GM10266 (cell line): ENCODE data around the gene MRPS24.

Experiments used
- DNase-seq: peaks from one replicate; pipeline ENCODE4 v3.0.0; 2012; ENCODE audit errors: extremely low spot score
- CTCF ChIP-seq: IDR thresholded peaks from 2 replicates; pipeline ENCODE4 v1.5.1; 2012; ENCODE audit warnings: mild to moderate bottlenecking, low read depth; ENCODE audit not compliant: control insufficient read depth, insufficient read depth; ENCODE audit errors: missing control alignments

MRPS24 gene

GRCh38 chr7:43876241-43876640 lies 6.9 kb upstream of the MRPS24 start:
- no peak for TF ChIP-seq CTCF
- no peak for DNase-seq

GRCh38 chr7:43873300-43873699 lies 4.0 kb upstream of the MRPS24 start:
- no peak for TF ChIP-seq CTCF
- no peak for DNase-seq

DNA sequence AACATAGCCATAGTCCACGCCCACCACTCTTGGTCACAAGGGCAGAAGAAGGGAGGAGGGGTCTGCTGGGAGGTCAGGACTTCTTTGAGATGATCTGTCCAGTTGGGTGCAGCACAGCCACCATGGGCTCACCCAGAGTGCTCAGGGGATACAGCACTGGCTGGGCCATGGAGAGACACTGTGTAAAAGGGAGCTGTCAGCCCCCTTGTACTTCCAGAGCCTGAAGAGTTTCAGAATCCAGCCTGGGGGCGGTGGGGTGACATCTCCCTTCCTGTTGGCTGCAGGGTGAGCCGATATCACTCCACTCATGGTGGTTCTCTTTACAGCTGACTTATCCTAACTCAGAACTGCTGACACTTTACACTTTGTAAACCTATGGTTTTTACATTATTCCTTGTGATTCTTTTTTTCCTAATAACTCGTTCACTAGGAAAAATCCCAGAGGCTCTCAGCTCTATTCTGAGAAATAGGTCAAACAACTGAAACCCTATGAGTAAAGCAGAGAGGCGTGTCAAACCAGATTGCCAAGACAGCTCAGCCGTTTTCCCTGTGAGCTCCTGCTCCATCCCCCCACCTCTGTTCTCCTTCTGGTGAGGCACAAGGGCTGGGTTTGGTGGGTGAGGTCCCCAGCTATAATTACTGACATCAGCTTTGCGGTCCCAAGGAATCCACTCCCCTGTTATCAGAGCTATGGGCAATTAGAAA lies 3.2 kb upstream of the MRPS24 start:
- no peak for DNase-seq
- TF ChIP-seq CTCF: no peak

DNA sequence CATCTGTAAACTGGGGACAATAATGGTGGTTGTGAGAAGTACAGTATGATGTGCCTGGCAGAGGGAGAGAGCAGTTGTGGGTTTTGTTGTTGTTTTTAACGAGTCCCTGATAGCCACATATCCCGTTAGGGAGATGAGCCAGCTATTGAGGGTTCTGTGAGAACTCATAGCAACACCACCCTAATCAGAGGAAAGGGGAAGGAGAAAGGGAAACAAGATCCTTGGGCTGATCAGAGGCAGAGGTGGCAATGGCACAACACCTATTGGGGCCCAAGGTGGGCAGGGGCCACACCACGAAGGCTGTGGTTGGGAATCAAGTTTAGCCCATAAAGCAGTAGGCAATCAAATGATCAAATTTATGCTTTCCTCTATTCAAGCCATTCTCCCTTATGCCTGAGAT lies 1.7 kb upstream of the MRPS24 start:
- DNase-seq: no peak
- TF ChIP-seq CTCF: no peak

DNA sequence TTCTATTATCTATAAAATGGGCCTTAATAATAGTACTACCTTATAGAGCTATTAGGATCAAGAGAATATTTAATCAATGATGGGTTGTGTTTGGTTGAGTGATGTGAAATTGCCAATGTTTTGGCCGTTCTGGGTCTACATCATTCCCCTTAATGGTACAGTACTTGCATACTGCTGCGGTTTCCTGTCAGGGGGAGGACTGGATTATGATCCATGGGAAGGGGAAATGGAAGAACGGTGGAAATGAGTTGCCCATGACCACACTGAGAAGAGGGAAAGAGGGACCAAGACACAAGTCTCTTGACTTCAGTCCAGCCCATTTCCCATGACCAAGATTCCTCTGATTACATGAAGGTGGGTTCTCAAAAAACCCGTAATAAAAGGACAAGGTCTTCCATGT lies 999 bp upstream of the MRPS24 start:
- TF ChIP-seq CTCF: no peak
- no peak for DNase-seq

GRCh38 chr7:43869867-43870240 lies 537 bp upstream of the MRPS24 start:
- no peak for DNase-seq
- no peak for TF ChIP-seq CTCF

DNA sequence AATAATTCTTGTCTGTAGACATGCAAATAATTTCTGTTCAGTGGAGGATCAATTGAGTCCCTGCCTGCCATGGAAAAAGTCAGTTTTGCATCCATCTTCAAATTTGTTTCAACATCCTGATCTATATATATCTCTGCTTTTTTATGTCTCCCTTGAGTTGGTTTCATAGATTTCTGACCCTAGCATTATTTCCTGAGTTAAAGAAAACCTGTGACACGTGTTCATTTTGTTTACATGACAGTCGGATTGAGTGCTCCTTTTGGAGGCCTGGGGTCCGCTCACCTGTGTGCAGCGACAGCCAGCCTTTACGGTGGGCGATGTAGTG lies 674 bp downstream of the MRPS24 start:
- DNase-seq: no peak
- TF ChIP-seq CTCF: no peak
